ENCODE measurements around the gene DNAJB12. TPM values are rescaled to one million over a fixed set of nuclear protein-coding genes. Genes with fewer than 3 reads are reported as not detected.

The DNAJB12 gene
- total RNA-seq, 2 experiments from 2014 or later, result 25.2 to 25.6 TPM

Other genes with a start within 250 kb of the DNAJB12 start
- gene ANAPC16, start 138.9 kb downstream of the DNAJB12 start, total RNA-seq, result 10 to 100 TPM; 71.0 to 81.8 TPM
- 10 to 100 TPM; 57.3 to 57.7 TPM for gene ASCC1, start 138.6 kb downstream of the DNAJB12 start, total RNA-seq
- 100 to 1,000 TPM; 422 to 424 TPM for gene DDIT4, start 81.0 kb downstream of the DNAJB12 start, total RNA-seq

All from activated naive CD8-positive, alpha-beta T cell treated with anti-CD3 and anti-CD28 coated beads for 36 hours (primary cell).